Retina (tissue), 1 donor: ENCODE measurements around the gene TIMM9.
"Not testable (repeated sequence)": the region's sequence is repeated elsewhere in the genome, so short reads cannot be mapped to it uniquely, and the experiment has no call there.

Source experiments
- DNase-seq: peaks from one replicate; pipeline ENCODE4 v3.0.0-alpha.2; 2016

Gene TIMM9

GRCh38 chr14:58397156-58397555, 30.2 kb downstream of the TIMM9 start:
- peak; percentile 6 for DNase-seq

- peak; percentile 88 for DNase-seq
Measured at GRCh38 chr14:58395812-58396788, 31.2 kb downstream of the TIMM9 start, which contains the start of gene TOMM20L. Gene TOMM20L, plus strand, starts transcription at chr14:58395930. Its CDS starts 28 bp downstream, at chr14:58395958.

- no peak for DNase-seq
Measured at GRCh38 chr14:58395562-58395811, 31.8 kb downstream of the TIMM9 start.

DNA sequence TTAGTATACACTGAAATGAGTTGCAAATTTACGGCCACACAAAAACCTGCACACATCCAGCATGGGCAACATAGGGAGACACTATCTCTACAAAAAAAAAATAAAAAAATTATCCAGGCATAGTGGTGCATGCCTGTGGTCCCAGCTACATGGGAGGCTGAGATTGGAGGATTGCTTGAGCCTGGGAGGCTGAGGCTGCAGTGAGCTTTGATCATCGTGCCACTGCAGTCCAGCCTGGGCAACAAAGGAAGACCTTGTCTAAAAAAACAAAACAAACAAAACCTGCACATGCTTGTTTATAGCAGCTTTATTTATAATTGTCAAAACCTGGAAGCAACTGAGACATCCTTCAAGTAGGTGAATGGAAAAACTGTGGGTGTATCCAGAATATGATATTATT, 36.5 kb downstream of the TIMM9 start:
- DNase-seq, result no peak

- DNase-seq, result peak; percentile 51
Measured at GRCh38 chr14:58376791-58377190, 50.5 kb downstream of the TIMM9 start.

DNA sequence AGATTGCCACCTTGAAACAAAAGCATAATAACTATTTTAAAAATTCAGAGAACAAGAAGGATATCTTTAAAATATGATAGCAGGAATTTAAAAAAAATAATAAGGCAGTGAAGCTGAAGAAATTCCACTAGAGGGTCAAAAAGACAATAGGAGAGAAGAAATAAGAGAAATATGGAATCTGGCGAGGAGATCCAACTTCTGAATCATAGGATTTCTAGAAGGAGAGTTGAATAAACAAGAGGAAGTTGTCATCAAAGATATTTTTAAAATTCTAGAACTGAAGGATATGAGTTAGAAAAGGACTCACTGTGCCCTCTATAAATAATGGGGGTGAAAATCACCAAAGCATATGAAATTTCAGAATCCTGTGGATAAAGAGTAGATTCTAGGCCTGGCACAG, 58.4 kb downstream of the TIMM9 start:
- DNase-seq, result no peak

- no peak for DNase-seq
Measured at GRCh38 chr14:58367296-58367695, 60.0 kb downstream of the TIMM9 start.

DNA sequence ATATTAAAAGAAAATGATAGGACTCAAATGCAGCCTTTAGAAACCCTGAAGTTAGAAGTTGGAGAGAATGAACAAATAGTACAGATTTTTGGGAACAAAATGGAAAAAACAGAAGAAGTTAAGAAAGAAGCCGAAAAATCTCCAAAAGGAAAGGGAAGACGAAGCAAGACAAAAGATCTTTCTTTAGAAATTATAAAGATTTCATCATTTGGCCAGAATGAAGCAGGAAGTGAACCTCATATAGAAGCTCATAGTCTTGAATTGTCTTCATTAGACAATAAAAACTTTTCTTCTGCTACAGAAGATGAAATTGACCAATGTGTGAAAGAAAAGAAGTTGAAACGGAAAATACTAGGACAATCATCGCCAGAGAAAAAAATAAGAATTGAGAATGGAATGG, 63.0 kb downstream of the TIMM9 start:
- no peak for DNase-seq

DNA sequence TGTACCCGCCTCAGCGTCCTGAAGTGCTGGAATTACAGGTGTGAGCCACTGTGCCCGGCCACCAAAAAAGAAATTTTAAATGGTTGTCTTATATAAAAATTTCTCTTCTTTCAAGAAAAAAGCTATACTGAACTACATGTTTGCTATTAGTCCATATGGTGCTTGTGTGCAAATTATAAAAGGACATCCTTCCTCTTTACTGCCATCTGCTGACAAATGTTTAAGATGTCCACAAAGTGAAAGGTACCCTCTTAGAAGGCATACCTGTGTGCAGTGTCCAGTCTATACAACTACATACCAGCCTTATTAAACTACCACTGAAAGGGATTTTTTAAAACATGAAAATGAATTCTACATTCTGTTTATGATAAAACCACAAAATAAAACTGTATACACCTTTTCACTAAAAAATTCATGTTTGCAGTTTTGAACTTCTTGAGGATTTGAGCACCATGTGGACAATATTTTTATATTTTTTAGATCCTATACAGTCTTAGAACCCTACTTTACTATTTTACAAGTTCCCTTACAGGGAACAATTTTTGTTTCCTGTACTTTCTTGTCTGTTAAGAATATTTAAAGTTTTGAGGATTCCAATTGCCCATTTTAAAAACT, 64.4 kb downstream of the TIMM9 start:
- DNase-seq, result no peak

DNA sequence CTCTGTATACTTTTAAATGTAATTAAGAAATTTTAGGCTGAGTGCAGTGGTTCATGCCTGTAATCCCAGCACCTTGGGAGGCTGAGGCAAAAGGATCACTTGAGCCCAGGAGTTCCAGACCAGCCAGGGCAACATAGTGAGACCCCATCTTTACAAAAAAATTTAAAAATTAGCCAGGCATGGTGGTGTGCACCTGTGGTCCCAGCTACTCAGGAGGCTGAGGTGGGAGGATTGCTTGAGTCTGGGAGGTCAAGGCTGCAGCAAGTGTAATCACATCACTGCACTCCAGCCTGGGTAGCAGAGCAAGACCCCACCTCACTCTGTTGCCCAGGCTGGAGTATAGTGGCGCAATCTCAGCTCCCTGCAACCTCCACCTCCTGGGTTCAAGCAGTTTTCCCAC, 65.1 kb downstream of the TIMM9 start:
- not testable (repeated sequence) for DNase-seq
